ENCODE data around the gene FXYD6. TPM values are rescaled to one million over a fixed set of nuclear protein-coding genes. Genes with fewer than 3 reads are reported as not detected.

FXYD6 gene
- total and polyA plus RNA-seq, 4 donors = 4.7 to 22.5 (median 12.3) TPM

DNA sequence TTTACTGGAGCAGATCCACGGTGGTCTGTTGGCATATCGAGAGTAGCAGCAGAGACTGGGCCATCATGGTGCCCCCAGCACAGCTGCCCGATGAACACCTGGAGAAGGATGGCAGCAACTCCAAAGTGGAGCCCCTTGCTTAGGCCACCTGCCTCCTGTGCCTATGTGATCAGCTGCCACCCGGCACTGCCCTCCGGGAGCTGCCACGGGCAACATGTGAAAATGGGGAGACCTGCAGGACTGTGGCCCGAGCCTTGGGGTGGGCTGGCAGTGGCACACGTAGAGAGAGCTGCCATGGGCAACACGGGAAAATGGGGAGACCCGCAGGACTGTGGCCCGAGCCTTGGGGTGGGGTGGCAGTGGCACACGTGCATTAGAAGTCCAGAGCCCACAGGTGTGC is 55.0 kb downstream of the FXYD6 start (continued):
- TF ChIP-seq, protein P1, sequence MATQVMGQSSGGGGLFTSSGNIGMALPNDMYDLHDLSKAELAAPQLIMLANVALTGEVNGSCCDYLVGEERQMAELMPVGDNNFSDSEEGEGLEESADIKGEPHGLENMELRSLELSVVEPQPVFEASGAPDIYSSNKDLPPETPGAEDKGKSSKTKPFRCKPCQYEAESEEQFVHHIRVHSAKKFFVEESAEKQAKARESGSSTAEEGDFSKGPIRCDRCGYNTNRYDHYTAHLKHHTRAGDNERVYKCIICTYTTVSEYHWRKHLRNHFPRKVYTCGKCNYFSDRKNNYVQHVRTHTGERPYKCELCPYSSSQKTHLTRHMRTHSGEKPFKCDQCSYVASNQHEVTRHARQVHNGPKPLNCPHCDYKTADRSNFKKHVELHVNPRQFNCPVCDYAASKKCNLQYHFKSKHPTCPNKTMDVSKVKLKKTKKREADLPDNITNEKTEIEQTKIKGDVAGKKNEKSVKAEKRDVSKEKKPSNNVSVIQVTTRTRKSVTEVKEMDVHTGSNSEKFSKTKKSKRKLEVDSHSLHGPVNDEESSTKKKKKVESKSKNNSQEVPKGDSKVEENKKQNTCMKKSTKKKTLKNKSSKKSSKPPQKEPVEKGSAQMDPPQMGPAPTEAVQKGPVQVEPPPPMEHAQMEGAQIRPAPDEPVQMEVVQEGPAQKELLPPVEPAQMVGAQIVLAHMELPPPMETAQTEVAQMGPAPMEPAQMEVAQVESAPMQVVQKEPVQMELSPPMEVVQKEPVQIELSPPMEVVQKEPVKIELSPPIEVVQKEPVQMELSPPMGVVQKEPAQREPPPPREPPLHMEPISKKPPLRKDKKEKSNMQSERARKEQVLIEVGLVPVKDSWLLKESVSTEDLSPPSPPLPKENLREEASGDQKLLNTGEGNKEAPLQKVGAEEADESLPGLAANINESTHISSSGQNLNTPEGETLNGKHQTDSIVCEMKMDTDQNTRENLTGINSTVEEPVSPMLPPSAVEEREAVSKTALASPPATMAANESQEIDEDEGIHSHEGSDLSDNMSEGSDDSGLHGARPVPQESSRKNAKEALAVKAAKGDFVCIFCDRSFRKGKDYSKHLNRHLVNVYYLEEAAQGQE (IDR thresholded peaks at IDR 0.05) = no peak
- TF ChIP-seq, protein P2, sequence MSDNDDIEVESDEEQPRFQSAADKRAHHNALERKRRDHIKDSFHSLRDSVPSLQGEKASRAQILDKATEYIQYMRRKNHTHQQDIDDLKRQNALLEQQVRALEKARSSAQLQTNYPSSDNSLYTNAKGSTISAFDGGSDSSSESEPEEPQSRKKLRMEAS (IDR thresholded peaks at IDR 0.05) = no peak
- TF ChIP-seq SP1 (IDR thresholded peaks at IDR 0.05) (no peak), HNF4A (conservative IDR thresholded peaks at IDR 0.05) (no peak), EGR1 (IDR thresholded peaks at IDR 0.05; ENCODE audit: low read depth in 2 of 2) (no peak)
- TF ChIP-seq, protein P3, sequence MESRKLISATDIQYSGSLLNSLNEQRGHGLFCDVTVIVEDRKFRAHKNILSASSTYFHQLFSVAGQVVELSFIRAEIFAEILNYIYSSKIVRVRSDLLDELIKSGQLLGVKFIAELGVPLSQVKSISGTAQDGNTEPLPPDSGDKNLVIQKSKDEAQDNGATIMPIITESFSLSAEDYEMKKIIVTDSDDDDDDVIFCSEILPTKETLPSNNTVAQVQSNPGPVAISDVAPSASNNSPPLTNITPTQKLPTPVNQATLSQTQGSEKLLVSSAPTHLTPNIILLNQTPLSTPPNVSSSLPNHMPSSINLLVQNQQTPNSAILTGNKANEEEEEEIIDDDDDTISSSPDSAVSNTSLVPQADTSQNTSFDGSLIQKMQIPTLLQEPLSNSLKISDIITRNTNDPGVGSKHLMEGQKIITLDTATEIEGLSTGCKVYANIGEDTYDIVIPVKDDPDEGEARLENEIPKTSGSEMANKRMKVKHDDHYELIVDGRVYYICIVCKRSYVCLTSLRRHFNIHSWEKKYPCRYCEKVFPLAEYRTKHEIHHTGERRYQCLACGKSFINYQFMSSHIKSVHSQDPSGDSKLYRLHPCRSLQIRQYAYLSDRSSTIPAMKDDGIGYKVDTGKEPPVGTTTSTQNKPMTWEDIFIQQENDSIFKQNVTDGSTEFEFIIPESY (IDR thresholded peaks at IDR 0.05) = no peak

DNA sequence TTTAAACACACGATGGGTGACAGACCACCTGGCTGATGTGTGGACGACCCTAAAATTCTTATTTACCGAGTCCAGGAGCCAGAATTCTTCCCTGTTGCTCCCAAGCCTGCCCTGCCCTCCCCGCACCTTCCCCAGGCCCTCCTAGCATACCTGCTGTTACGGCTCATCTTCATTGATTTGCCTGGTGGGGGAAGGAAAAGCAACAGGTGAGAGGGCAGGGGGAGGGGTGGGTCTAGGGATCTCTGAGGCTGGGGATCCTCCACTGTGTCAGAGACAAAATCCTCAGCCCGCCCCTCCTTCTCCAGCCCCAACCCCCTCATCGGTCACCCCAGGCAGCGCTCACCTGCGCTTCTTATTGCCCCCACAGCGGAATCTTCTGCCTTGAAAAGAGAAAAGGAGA is 55.9 kb downstream of the FXYD6 start:
- WGBS = 85% methylated on average over 10 of the region's 10 CpGs
- TF ChIP-seq RXRA (IDR thresholded peaks at IDR 0.05) (no peak), SP1 (IDR thresholded peaks at IDR 0.05) (no peak), FOXA2 (IDR thresholded peaks at IDR 0.05) (no peak), EGR1 (IDR thresholded peaks at IDR 0.05; ENCODE audit: low read depth in 2 of 2) (no peak), GABPA (IDR thresholded peaks at IDR 0.05 in 1 of 2, conservative IDR thresholded peaks at IDR 0.05 in 1 of 2) (no peak), RAD21 (IDR thresholded peaks at IDR 0.05) (no peak), HNF4G (IDR thresholded peaks at IDR 0.05) (no peak), FOXA1 (IDR thresholded peaks at IDR 0.05) (no peak)
- TF ChIP-seq, protein P3 (IDR thresholded peaks at IDR 0.05) = no peak
- TF ChIP-seq, protein P4, sequence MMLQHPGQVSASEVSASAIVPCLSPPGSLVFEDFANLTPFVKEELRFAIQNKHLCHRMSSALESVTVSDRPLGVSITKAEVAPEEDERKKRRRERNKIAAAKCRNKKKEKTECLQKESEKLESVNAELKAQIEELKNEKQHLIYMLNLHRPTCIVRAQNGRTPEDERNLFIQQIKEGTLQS (IDR thresholded peaks at IDR 0.05) = no peak
- Histone ChIP-seq H3K4me3 (ENCODE audit: low read depth in 1 of 3, low read length in 3 of 3) (no peak overlapping the region), H3K27ac (ENCODE audit: low read depth in 1 of 2, low read length in 2 of 2) (no peak overlapping the region), H3K36me3 (ENCODE audit: control insufficient read depth in 4 of 4, insufficient read depth in 3 of 4, low read depth in 1 of 4, low read length in 3 of 4) (no peaks in the 10 kb centered on the region), H3K9me3 (ENCODE audit: control insufficient read depth in 4 of 4, low read length in 3 of 4) (no peaks in the 10 kb centered on the region), H3K27me3 (ENCODE audit: control insufficient read depth in 4 of 4, insufficient read depth in 4 of 4, low read length in 3 of 4) (no peaks in the 10 kb centered on the region), H3K4me1 (ENCODE audit: control insufficient read depth in 4 of 4, insufficient read depth in 4 of 4, low read length in 3 of 4) (peaks cover 0 to 22% (median 8%) of the 10 kb centered on the region in 4 donors), H3K9ac (ENCODE audit: low read depth in 1 of 2, low read length in 2 of 2) (no peak overlapping the region)
- no peak for DNase-seq (ENCODE audit: low spot score)
